Measurements from ENCODE around the gene ABCC4.

The ABCC4 gene

GRCh38 chr13:95145587-95145986 lies 155.7 kb downstream of the ABCC4 start:
- no peak for DNase-seq (ENCODE audit: low read depth)
- no peak overlapping the region for H3K4me3 ChIP-seq (ENCODE audit: low read length)
- TF ChIP-seq CTCF (conservative IDR thresholded peaks at IDR 0.05; ENCODE audit: low read length): no peak

GRCh38 chr13:95140502-95140901 lies 160.7 kb downstream of the ABCC4 start:
- no peak for TF ChIP-seq CTCF (conservative IDR thresholded peaks at IDR 0.05; ENCODE audit: low read length)
- no peak overlapping the region for H3K4me3 ChIP-seq (ENCODE audit: low read length)
- no peak for DNase-seq (ENCODE audit: low read depth)

GRCh38 chr13:95138876-95139585 lies 162.2 kb downstream of the ABCC4 start:
- TF ChIP-seq CTCF (conservative IDR thresholded peaks at IDR 0.05; ENCODE audit: low read length): no peak
- no peak overlapping the region for H3K4me3 ChIP-seq (ENCODE audit: low read length)
- no peak for DNase-seq (ENCODE audit: low read depth)

GRCh38 chr13:95137096-95137495 lies 164.2 kb downstream of the ABCC4 start:
- H3K4me3 ChIP-seq (ENCODE audit: low read length): no peak overlapping the region
- no peak for TF ChIP-seq CTCF (conservative IDR thresholded peaks at IDR 0.05; ENCODE audit: low read length)
- no peak for DNase-seq (ENCODE audit: low read depth)

- no peak for TF ChIP-seq CTCF (conservative IDR thresholded peaks at IDR 0.05; ENCODE audit: low read length)
- H3K4me3 ChIP-seq (ENCODE audit: low read length): no peak overlapping the region
- DNase-seq (ENCODE audit: low read depth): no peak
Observed at GRCh38 chr13:95136638-95137037, 164.6 kb downstream of the ABCC4 start.

- no peak for DNase-seq (ENCODE audit: low read depth)
- TF ChIP-seq CTCF (conservative IDR thresholded peaks at IDR 0.05; ENCODE audit: low read length): no peak
- H3K4me3 ChIP-seq (ENCODE audit: low read length): no peak overlapping the region
Observed at GRCh38 chr13:95133498-95133897, 167.8 kb downstream of the ABCC4 start.

GRCh38 chr13:95129004-95129403 lies 172.2 kb downstream of the ABCC4 start:
- no peak overlapping the region for H3K4me3 ChIP-seq (ENCODE audit: low read length)
- DNase-seq (ENCODE audit: low read depth): no peak
- no peak for TF ChIP-seq CTCF (conservative IDR thresholded peaks at IDR 0.05; ENCODE audit: low read length)
